ENCODE data around the gene SLC10A7.

- TF ChIP-seq CTCF (conservative IDR thresholded peaks at IDR 0.05; ENCODE audit: low read depth, low read length) (no peak), EZH2 (IDR thresholded peaks at IDR 0.05; ENCODE audit: borderline replicate concordance, low read depth, low read length, poor library complexity, severe bottlenecking) (no peak)
Observed at GRCh38 chr4:146334862-146335449, 186.8 kb downstream of the SLC10A7 start.
